ENCODE measurements around the gene ITPRIP. TPM values are rescaled to one million over a fixed set of nuclear protein-coding genes. Genes with fewer than 3 reads are reported as not detected.

ITPRIP gene
- total and polyA plus RNA-seq, 2 of the 8 experiments (the other 6 are each of a cell fraction or from before 2014, with no cell fraction given), result 15.3 to 16.9 TPM

GRCh38 chr10:104291439-104291951 is 46.8 kb downstream of the ITPRIP start (continued):
- TF ChIP-seq CTCF (IDR thresholded peaks at IDR 0.05; ENCODE audit: control extremely low read depth in 1 of 3, insufficient read depth in 1 of 3, low read depth in 1 of 3, low read length in 3 of 3) (peak; percentile 99 to 100 (median 99)), RXRA (IDR thresholded peaks at IDR 0.05; ENCODE audit: insufficient read depth, low read depth, low read length) (no peak), MAFK (IDR thresholded peaks at IDR 0.05; ENCODE audit: low read depth, low read length) (no peak), RAD21 (IDR thresholded peaks at IDR 0.05 in 1 of 2, conservative IDR thresholded peaks at IDR 0.05 in 1 of 2; ENCODE audit: low read depth in 2 of 2, low read length in 2 of 2) (peak; percentile 79 to 86), JUND (IDR thresholded peaks at IDR 0.05; ENCODE audit: low read length) (0 out of 2 replicates have a peak, but pooled peaks have one; percentile 51), HDAC2 (IDR thresholded peaks at IDR 0.05; ENCODE audit: borderline replicate concordance in 1 of 2, low read depth in 2 of 2, low read length in 2 of 2) (no peak), CHD7 (IDR thresholded peaks at IDR 0.05; ENCODE audit: insufficient replicate concordance, low read length) (peak; percentile 61)

All from H1 (cell line).